SIG-M5 (cell line): ENCODE data around the gene GLTP.
A peak's percentile ranks its signal among the peaks of the same experiment; 100 is the strongest.
"Not testable (repeated sequence)": the region's sequence is repeated elsewhere in the genome, so short reads cannot be mapped to it uniquely, and the experiment has no call there.

ENCODE experiments used
- DNase-seq: peaks from one replicate; lab custom pipeline; 2025; lab: John Stamatoyannopoulos, UW

Gene GLTP

DNA sequence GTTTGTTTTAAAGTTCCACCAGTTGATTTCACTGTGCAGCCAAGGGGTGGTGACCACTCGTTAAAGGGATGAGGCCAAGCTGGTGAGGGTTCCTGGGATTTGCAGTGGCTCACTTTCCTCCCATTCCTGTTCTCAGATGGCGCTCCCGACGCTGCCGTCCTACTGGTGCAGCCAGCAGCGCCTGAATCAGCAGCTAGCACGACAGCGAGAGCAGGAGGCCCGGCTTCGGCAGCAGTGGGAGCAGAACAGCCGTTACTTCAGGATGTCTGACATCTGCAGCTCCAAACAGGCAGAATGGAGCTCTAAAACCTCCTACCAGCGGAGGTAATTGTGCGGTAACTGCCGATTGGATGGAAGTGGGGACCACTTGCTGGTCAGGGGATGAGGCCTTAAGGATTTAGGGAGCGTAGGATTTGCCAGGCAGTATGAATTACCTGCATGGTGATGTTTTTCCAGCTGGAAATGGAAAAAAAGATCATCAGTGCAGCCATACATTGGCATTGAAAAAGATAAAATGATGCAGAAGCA is 22.6 kb upstream of the GLTP start:
- no peak for DNase-seq

DNA sequence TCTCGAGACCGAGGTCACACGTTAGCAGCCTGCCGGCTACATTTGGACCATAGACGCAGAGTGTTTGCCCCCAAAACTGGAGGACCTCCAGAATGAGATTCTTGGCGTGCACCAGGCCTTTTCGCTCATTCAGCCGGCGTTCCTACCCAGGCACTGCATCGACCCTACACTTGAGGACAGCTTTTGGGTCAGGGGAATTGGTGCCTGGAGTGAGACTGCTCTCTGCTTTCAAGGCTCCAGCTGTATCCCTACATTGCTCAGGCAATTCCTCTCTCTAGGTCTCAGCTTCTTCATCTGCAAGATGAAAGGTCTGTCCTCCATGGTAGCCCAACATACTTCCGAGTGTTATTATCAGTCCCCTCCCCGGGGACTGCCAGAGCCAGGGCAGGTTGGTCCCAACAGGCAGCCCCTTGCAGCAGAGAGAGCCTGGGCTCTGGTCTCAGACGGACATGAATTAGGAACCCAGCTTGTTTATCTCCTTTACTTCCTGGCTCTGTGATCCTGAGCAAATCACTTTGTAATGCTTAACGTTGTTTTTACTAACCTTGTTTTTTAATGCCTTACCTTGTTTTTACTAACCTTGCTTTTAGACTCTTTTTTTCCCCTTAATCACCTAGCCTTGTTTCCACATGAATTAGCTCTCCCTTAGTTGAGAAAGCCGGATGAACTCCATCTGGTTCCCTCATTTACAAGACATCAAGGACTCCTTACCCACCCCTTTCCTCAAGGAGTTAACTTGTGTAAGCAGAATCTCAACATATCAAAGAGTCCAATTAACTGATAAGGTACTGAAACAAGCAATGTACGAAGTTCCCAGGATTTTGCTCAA is 20.6 kb upstream of the GLTP start:
- DNase-seq, result no peak

DNA sequence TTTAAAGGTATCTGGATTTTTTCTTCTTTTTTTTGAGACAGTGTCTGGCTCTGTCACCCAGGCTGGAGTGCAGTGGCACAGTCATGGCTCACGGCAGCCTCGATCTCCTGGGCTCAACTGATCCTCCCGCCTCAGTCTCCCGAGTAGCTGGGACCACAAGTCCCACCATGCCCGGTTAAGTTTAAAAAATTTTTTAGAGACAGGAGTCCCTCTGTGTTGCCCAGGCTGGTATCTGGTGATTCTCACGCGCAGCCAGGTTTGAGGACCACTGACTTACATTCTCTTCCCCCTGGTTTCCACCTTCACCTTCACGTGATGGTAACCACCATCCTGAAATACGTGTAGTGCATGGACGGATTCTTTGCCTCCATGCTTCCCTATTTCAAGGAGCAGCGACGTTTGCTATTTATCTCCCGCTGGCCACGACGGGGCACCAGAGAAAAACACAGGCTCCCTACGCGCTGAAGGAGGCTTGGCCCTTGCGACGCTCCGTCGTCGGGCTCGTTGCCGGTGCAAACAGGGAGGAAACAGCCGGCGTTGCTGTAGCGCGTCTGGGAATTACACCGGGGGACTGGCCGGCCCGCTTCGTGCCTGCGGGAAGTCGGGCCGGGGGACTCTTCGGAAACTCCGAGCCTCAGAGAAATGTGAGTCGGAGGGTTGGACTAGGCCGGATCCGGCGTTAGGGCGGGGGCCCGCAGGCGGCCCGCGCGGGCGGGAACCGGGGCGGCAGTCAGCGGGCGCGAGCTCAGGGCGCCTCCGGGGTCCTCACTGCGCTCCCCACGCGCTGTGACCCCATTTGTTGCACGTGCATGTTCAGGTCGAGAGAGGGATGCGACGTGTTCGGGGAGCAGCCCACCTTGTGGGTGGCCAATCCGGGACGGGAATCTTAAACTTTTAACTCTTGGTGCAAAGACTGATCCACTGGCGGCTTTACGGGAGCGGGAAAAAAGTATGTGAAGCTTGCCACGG is 19.7 kb upstream of the GLTP start, which contains the start of gene TCHP:
Gene TCHP (plus strand): TSS at position 492 of the 969 bp plus-strand sequence. CDS start 2,753 bp downstream, outside the sequence.
- DNase-seq, result peak; percentile 67

DNA sequence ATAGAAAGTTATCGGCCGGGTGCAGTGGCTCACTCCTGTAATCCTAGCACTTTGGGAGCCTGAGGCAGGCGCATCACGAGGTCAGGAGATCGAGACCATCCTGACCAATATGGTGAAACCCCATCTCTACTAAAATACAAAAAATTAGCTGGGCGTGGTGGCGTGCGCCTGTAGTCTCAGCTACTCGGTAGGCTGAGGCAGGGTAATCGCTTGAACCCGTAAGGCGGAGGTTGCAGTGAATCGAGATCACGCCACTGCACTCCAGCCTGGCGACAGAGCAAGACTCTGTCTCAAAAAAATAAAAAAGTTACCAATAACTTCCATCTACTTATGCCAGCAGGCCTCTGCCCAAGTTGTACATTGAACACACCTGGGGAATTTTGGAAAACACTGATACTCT is 19.0 kb upstream of the GLTP start:
- DNase-seq, result not testable (repeated sequence)

DNA sequence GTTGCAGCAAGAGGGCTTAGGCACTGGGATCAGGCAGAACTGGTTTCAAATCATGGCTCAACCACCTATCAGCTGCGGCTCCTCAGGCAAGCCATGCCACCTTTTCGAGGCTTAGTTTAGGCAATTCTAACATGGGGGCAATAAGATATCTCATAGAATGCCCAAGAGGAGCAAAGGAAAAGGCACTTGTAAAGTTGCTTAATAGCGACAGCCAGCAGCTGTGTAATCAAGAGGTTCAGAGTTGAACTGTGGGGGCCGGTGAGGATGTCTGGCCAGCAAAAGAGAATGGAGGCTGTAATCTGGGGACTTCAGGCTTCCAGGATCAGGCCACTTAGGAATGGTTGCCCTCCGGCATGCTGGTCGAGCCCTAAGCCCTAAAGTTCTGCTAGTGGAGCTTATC is 16.7 kb upstream of the GLTP start:
- DNase-seq, result no peak

DNA sequence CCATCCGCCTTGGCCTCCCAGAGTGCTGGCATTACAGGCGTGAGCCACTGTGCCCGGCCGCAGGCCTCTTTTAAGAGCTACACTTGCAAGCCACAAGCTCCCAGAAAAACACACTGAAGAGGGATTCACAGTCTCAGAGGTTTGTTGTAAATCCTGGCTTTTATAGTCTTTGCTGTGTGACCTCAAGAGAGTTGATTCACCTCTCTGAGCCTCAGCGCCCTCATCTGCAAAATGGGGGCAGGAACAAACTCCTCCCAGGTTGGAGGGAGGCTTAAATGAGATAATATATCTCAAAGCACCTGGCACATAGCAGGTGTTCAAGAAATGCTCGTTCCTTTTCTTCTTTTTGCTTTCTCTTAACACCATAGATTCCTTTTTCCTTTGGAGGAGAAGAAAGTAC is 15.8 kb upstream of the GLTP start:
- no peak for DNase-seq

DNA sequence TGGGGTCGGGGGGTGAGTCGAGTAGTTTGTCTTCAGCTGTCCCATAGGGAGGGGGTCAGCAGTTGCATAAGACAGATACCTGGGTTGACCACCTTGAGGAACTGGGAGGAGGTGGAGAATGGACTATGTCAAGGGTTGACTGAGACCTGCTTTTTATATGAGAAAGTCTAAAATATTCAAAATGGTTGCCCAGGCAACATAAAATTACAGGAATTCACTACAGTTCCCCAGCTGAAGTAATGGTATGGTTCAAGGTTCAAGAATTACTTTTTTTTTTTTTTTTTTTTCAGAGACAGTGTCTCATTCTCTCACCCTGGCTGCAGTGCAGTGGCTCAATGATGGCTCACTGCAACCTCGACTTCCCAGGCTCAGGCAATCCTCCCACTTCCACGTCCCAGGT is 14.6 kb upstream of the GLTP start:
- no peak for DNase-seq

DNA sequence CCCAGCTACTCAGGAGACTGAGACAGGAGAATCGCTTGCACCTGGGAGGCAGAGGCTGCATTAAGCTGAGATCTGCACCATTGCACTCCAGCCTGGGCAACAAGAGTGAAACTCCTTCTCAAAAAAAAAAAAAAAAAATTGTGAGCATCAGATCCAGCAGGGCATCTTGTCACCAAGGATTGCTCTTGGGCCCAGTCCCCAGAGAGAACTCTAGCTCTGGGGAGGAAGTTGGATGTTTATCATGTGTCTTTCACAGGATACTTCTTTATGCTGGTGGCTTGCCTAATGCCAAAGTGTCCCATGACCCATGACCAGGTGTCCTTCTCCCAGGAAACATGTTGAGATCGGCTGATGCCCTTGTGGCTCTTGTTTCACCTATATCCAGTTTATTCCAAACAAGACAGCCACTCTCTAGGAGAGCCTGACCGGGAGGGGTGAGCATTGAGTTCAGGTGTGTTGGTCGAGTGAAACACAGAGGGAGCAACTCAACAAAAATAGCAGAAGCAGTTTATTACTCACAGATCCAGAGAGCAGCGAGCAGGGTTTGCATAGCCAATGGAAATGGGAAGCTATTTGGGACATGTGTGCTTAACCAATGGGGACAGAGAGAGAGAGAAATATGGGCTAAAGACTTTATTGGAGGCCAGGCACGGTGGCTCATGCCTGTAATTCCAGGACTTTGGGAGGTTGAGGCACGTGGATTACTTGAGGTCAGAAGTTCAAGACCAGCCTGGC is 13.1 kb upstream of the GLTP start:
- no peak for DNase-seq

DNA sequence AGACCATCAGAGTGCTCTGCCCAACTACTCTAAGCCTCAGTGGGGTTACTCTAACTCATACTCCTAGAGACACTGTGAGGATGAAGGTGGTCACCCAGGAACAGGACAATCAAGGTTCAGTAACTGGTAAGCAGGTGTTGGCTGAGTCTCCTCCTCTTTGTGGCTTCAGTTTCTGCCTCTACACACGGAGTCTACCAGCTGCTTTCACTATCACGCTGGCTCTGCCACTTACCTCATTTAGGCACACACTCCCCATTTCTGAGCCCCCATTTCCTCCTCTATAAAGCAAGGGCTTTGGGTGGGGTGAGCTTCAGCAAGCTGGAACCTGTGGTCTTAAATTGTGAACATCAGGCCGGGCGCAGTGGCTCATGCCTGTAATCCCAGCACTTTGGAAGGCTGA is 12.4 kb upstream of the GLTP start:
- DNase-seq, result no peak

DNA sequence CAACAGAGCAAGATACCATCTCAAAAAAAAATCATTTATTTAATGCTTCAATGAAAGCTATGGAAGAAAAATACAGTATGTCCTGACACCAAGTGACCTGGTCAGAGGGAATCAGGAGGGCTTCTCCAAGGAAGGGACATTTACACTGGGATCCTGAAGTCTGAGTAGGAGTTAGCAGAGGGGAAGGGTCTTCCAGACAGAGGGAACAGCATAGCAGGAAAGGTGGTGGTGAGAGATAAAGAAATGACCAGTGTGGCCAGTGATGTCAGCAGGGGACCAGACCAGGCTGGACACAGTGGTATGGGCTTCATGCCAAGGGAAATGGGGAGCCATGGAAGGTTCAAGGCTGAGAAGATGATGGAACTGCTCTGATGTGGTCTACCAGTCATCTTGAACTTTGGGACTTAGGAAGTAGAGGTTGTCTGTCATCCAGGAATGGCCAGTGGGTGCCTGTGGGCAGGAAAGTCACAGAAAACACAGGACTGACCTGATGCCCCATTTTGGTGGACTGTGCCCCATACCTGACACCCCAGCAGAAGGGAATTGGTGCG is 11.9 kb upstream of the GLTP start:
- no peak for DNase-seq

DNA sequence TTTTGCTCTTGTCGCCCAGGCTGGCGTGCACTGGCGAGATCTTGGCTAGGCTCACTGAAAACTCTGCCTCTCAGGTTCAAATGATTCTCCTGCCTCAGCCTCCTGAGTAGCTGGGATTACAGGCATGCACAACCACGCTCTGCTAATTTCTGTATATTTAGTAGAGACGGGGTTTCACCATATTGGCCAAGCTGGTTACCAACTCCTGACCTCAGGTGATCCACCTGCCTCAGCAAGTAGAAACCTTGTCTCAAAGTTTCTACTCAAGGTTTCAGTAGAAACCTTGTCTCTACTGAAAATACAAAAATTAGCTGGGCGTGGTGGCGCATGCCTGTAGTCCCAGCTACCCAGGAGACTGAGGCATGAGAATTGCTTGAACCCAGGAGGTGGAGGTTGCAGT is 11.4 kb upstream of the GLTP start:
- DNase-seq, result not testable (repeated sequence)

DNA sequence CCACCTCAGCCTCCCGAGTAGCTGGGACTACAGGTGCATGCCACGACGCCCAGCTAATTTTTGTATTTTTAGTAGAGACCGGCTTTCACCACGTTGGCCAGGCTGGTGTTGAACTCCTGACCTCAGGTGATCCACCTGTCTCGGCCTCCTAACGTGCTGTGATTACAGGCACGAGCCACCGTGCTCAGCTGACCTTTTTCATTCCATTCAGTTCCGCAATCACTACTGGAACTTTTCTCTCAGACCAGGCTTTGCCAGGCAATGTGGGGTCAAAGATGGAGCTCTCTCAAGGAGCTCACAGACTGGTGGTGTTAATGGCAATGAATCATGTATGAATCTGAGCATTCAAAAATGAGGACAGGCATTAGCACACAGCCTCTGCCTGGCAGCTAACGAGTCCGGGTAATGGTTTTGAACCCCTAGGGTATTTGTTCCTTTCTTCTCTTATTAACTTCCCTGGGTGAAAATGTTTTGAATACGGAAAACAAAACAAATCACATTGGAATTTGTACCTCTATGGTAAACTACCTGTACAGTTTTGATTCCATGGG is 10.4 kb upstream of the GLTP start:
- DNase-seq, result no peak

DNA sequence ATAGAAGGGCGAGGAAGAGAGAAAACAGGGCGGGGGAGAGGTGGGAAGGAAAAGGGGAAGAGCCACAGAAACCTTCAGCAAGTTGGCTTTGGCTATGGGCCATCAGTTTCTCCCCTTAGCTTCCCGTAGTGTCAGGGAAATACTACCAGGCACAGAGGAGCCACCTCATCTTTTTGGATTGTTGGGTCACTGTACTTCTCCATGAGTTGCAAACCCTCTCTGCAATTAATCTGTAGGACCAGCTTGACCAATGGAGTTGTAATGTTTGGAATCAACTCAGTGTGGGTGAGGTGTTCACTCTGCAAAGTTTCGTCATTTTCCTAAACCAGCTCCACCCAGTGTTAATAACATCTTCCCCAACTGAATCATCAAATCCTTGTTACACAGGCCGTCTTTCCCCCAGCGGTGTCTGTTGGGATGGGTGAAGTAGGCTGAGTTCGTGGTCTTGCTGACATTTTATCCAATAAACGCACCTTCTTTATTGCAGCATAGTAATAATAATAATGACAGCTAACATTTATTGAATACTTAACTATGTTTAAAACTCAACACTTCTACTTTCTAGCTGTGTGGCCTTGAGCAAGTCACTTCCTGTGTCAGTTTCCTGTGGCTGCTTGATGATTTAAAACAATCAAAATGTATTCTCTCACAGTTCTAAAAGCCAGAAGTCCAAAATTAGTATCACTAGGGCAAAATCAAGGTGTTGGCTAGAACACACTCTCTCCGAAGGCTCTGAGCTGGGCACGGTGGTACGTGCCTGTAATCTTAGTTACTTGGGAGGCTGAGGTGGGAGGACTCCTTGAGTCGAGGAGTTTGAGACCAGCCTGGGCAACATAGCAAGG is 8.1 kb upstream of the GLTP start:
- no peak for DNase-seq

DNA sequence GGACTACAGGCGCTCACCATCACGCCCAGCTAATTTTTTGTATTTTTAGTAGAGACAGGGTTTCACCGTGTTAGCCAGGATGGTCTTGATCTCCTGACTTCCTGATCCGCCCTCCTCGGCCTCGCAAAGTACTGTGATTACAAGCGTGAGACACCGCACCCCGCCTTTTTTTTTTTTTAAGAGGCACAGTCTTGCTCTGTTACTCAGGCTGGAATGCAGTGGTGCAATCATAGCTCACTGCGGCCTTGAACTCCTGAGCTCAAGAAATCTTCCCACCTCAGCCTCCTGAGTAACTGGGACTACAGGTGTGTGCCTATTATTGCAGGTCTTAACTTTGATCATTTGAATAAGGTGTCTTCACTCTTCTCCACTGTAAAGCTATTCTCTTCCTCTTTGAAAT is 5.3 kb upstream of the GLTP start:
- no peak for DNase-seq

DNA sequence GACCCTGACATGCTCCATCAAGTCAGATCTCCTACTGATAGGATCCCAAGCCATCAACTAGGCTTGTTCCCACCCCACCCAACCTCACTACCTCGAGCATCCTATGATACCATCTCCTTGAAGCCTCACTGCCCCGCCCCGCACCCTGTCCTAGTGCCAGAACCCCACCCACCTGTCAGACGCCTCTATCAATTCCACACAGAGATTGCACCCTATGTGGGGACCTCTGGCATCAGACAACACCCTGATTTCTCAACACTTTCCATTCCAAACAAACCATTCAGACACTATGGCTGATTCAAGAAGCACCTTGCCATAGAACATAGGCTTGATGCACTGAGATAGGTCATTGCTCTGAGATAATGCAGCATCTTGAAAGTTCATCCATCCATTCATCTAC is 3.1 kb upstream of the GLTP start:
- DNase-seq, result no peak

DNA sequence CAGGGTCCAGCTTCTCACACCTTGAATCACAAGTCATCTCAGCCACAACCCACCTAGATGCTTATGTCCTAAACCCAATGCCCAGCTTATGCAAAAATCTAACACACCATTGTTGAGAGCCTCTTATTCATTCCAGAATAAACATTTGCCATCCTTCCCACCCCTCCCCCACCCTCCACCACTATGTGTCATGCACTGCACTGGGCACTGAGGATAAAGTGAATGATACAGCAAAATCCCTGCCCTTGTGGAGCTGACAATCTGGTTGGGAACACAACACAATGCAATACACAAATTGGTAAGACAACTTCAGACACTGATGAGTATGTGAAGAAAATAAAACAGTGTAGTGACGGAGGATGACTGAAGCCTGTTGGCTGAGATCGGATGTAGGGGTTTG is 1.4 kb upstream of the GLTP start:
- DNase-seq, result no peak

DNA sequence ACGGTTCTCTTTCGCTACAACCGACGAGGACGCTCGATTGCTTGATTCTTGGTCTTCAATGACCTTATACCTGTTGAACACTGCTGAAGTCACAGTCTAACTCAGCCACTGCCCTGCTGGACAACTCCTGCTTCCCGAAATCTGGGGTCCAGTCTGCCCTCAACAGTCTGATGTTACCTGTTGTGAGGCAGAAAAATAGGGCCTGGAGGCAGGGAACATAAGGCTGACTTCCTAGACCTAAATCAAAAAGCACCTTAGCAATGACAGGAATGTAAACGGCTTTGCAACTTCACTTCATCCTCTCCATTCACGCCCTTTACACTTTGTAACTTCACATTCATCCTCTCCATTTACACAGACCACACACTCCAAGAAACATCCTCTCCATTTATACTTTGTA is 597 bp upstream of the GLTP start:
- DNase-seq, result no peak

DNA sequence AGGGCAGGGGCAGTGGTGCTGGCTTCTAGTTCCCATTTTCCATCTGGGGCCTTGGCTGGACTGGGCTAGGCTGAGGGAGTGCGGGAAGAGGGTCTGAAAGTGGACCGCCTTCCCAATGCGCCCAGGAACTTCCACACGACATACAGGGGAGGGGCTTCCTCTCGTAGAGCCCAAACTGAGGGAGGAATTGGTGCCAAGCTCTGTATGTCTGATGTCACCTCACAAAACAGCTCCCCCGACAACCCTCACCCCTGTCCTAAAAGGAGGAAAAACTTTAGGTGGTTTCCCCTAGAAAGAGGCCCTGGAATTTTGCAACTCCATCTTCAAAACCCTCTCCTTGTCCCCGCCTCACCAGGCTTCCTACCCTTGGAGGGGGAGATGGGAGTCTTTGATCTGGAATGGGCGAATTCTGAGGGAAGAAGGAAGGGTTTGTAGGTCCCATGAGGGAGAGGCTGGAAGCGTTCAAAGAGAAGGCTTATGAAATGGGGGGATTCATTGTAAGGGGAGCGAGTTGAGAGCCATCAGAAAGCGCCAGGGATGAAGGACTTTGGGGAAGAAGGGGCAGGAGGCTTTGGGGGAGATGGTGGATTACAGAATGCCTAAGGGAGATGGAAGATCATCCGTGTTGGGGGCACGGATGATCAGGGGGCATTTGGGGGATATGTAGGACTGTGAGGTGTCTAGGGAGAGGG is 844 bp downstream of the GLTP start:
- DNase-seq, result no peak

DNA sequence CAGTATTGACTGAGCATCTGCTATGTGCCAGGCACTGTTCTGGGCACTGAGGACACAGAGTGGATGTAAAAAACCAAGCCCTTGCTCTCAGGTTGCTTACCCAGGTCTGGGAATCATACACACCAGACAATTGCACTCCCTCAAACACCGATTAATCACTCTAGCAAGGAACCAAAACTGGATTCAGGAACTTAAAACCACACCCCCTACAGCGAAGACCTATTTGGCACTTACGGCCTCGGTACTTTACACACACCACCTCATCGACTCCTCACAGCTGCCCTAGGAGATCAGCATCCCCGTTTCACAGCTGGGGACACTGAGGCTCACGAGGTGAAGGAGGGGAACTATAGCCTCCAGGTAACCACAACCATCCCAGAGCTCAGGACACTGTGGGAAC is 1.6 kb downstream of the GLTP start:
- DNase-seq, result no peak

DNA sequence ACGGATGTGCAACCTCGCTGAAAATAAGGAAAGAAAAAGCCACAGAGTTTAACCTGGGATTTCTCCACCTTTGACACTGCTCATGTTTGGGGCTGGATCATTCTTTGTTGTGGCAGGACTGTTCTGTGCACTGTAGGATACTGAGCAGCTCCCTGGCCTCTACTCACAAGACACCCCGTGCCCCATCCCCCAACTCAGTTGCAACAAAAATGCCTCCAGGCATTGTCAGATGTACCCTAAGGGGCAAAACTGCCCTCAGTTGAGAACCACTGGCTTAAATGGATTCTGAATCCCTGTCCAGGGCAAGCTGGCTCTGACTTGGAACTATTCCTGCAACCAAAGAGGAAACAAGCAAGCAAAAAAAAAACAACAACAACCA is 2.1 kb downstream of the GLTP start:
- no peak for DNase-seq
